GM13977 (cell line): ENCODE data around the gene TNIP2.

Experiments
- DNase-seq: peaks from one replicate; pipeline ENCODE4 v3.0.0; 2012; ENCODE audit warnings: low spot score
- CTCF ChIP-seq: IDR thresholded peaks from 2 replicates; pipeline ENCODE4 v1.5.1; 2012; ENCODE audit warnings: mild to moderate bottlenecking, control low read depth; ENCODE audit not compliant: insufficient read depth; ENCODE audit errors: extremely low read depth, missing control alignments
- in situ Hi-C: fragments of 300-500 bp; cut with MboI; formaldehyde crosslinking; loops from one replicate; pipeline ENCODE4 v1.12.0; 2022; ENCODE audit warnings: low sequenced_read_pairs, low pct_unique_long_range_greater_than_20kb, mixed read lengths, inconsistent platforms; ENCODE audit not compliant: unreplicated experiment

Gene TNIP2

GRCh38 chr4:2734612-2735011, 21.5 kb downstream of the TNIP2 start:
- no peak for DNase-seq
- no peak for TF ChIP-seq CTCF
- in situ Hi-C loops: no loop called here

GRCh38 chr4:2733844-2734574, 22.1 kb downstream of the TNIP2 start:
- TF ChIP-seq CTCF: no peak
- DNase-seq: no peak
- in situ Hi-C loops: no loop called here

GRCh38 chr4:2733001-2733843, 22.9 kb downstream of the TNIP2 start:
- no peak for TF ChIP-seq CTCF
- in situ Hi-C loops: no loop called here
- DNase-seq: no peak

- no peak for TF ChIP-seq CTCF
- DNase-seq: no peak
- in situ Hi-C loops: no loop called here
These were observed 23.6 kb downstream of the TNIP2 start for GRCh38 chr4:2732526-2732925.

- no peak for DNase-seq
- in situ Hi-C loops: no loop called here
- no peak for TF ChIP-seq CTCF
These were observed 24.2 kb downstream of the TNIP2 start for GRCh38 chr4:2731907-2732317.

- no peak for TF ChIP-seq CTCF
- in situ Hi-C loops: no loop called here
These were observed 26.6 kb downstream of the TNIP2 start for GRCh38 chr4:2729533-2729875.

More at GRCh38 chr4:2729533-2729875, 26.6 kb downstream of the TNIP2 start:
- no peak for DNase-seq
